AG04450 (cell line): ENCODE results near the gene PLEKHG4B. TPM values are rescaled to one million over a fixed set of nuclear protein-coding genes. Genes with fewer than 3 reads are reported as not detected.
"Not testable (repeated sequence)": the region's sequence is repeated elsewhere in the genome, so short reads cannot be mapped to it uniquely, and the experiment has no call there.

Experiments
- CTCF ChIA-PET: fragments of 300-600, 350-600 bp; formaldehyde crosslinking; extraction: SDS; loops from one replicate; lab custom pipeline; 2022; ENCODE audit warnings: antibody characterized with exemption, inconsistent platforms; lab: Charles Lee
- POLR2A ChIA-PET: fragments of 350-600 bp; formaldehyde crosslinking; extraction: SDS; loops from one replicate; lab custom pipeline; 2021; ENCODE audit warnings: antibody characterized with exemption, inconsistent platforms; lab: Yijun Ruan, JAX
- DNase-seq: peaks from one replicate; pipeline ENCODE4 v3.0.0-alpha.2; 2011; ENCODE audit warnings: low read depth, low spot score
- H3K27ac ChIP-seq: one replicate; pipeline ENCODE4 v1.5.1; 2012; ENCODE audit warnings: low read depth, low read length, control low read depth
- H3K27me3 ChIP-seq: one replicate; pipeline ENCODE4 v1.6.0; 2012; ENCODE audit warnings: low read length; ENCODE audit not compliant: control insufficient read depth, insufficient read depth
- H3K4me3 ChIP-seq: 2 replicates; pipeline ENCODE4 v1.5.1; 2011; ENCODE audit warnings: mild to moderate bottlenecking, low read depth, low read length, control low read depth
- H3K9me3 ChIP-seq: 2 replicates; pipeline ENCODE4 v1.5.1; 2012; ENCODE audit warnings: low read length; ENCODE audit not compliant: control insufficient read depth, insufficient read depth
- CTCF ChIP-seq: IDR thresholded peaks from 2 replicates; pipeline ENCODE4 v1.5.1; 2011; ENCODE audit warnings: low read depth, low read length, control low read depth, inconsistent platforms
- polyA plus RNA-seq: library from polyadenylated mRNA; depleted of rRNA; stranded (reverse); fragments of >200 nt; gene quantifications from 2 replicates; pipeline ENCODE4 v1.2.3, GENCODE V29; 2011

The PLEKHG4B gene
- polyA plus RNA-seq, 1 experiment, result 0.24 TPM

- Histone ChIP-seq H3K27me3 (no peaks in the 10 kb centered on the region), H3K4me3 (no peak overlapping the region), H3K27ac (no peak overlapping the region), H3K9me3 (peaks cover 2% of the 10 kb centered on the region; the same call in 1 of the 2 replicates)
- ChIA-PET POLR2A (interaction anchor here (0.7 kb wide), 1 partner anchor 11 kb away, joined by 5 read pairs; the partner anchor contains the start of genes CCDC127 and SDHA), CTCF (interaction anchor here (0.9 kb wide), 1 partner anchor 18 kb away, joined by 3 read pairs; no protein-coding TSS in a partner anchor)
- no peak for TF ChIP-seq CTCF
- DNase-seq, result no peak
These were observed 115.1 kb downstream of the PLEKHG4B start for GRCh38 chr5:206927-207536.

- ChIA-PET CTCF (interaction anchor here (0.9 kb wide), 1 partner anchor 19 kb away, joined by 3 read pairs; no protein-coding TSS in a partner anchor), POLR2A (interaction anchor here (0.7 kb wide), 1 partner anchor 10 kb away, joined by 5 read pairs; the partner anchor contains the start of genes CCDC127 and SDHA)
- Histone ChIP-seq H3K27ac (no peak overlapping the region), H3K27me3 (no peaks in the 10 kb centered on the region), H3K4me3 (no peak overlapping the region), H3K9me3 (peaks cover 2% of the 10 kb centered on the region; the same call in 1 of the 2 replicates)
- no peak for DNase-seq
- no peak for TF ChIP-seq CTCF
These were observed 115.6 kb downstream of the PLEKHG4B start for GRCh38 chr5:207599-207998.

GRCh38 chr5:208449-209114, 116.6 kb downstream of the PLEKHG4B start:
- peaks cover 4% of the 10 kb centered on the region; the same call in 1 of the 2 replicates for H3K9me3 ChIP-seq
- ChIA-PET POLR2A (no interaction called here), CTCF (no interaction called here)
- no peak overlapping the region for H3K4me3 ChIP-seq
- no peaks in the 10 kb centered on the region for H3K27me3 ChIP-seq
- H3K27ac ChIP-seq, result no peak overlapping the region
- TF ChIP-seq CTCF, result no peak
- no peak for DNase-seq

GRCh38 chr5:213803-214395, 121.9 kb downstream of the PLEKHG4B start:
- Histone ChIP-seq H3K9me3 (peaks cover 3% of the 10 kb centered on the region; the same call in 1 of the 2 replicates), H3K4me3 (no peak overlapping the region), H3K27me3 (no peaks in the 10 kb centered on the region), H3K27ac (no peak overlapping the region)
- POLR2A ChIA-PET, result interaction anchor here (0.6 kb wide), 1 partner anchor 68 kb away, joined by 4 read pairs; no protein-coding TSS in a partner anchor
- CTCF ChIA-PET, result interaction anchor here (1.1 kb wide), 1 partner anchor 15 kb away, joined by 3 read pairs; no protein-coding TSS in a partner anchor
- no peak for TF ChIP-seq CTCF
- no peak for DNase-seq

- H3K27me3 ChIP-seq, DNase-seq, CTCF ChIA-PET, POLR2A ChIA-PET, H3K9me3 ChIP-seq, H3K4me3 ChIP-seq, H3K27ac ChIP-seq: not testable (repeated sequence)
These were observed 123.3 kb downstream of the PLEKHG4B start for GRCh38 chr5:215256-215655.

- H3K27ac ChIP-seq, H3K9me3 ChIP-seq, CTCF ChIA-PET, H3K4me3 ChIP-seq, POLR2A ChIA-PET, DNase-seq, H3K27me3 ChIP-seq: not testable (repeated sequence)
These were observed 124.1 kb downstream of the PLEKHG4B start for GRCh38 chr5:216076-216475.
